Measurements from ENCODE around the gene TEDC2. TPM values are rescaled to one million over a fixed set of nuclear protein-coding genes. Genes with fewer than 3 reads are reported as not detected.

The TEDC2 gene
- total and polyA plus RNA-seq, 10 of the 15 experiments (the other 5 are each of a cell fraction or from before 2014, with no cell fraction given), result 0.23 to 47.9 (median 19.1) TPM

GRCh38 chr16:2451851-2452320, 8.0 kb upstream of the TEDC2 start:
- ChIA-PET POLR2A (no interaction called here), RAD21 (ENCODE audit: unreplicated experiment) (no interaction called here), SMC1A (ENCODE audit: uncharacterized antibody, unreplicated experiment) (no interaction called here), CTCF (no interaction called here)
- Histone ChIP-seq H3K79me2 (ENCODE audit: control insufficient read depth, insufficient read depth, low read length) (no peaks in the 10 kb centered on the region), H3K4me2 (ENCODE audit: control insufficient read depth, insufficient read depth) (no peak overlapping the region), H3K4me1 (ENCODE audit: control insufficient read depth, insufficient read depth, low read length) (no peaks in the 10 kb centered on the region), H4K20me1 (ENCODE audit: control insufficient read depth, insufficient read depth) (no peaks in the 10 kb centered on the region), H3K36me3 (ENCODE audit: control insufficient read depth in 2 of 2, insufficient read depth in 2 of 2, low read length in 1 of 2) (peaks cover 25 to 62% of the 10 kb centered on the region in 2 experiments), H3K4me3 (no peak overlapping the region), H3K9ac (ENCODE audit: control insufficient read depth, insufficient read depth, low read length) (no peak overlapping the region), H3K27me3 (replicated peaks in 1 of 2; ENCODE audit: control insufficient read depth in 2 of 2, insufficient read depth in 2 of 2, low read length in 1 of 2) (no peaks in the 10 kb centered on the region), H2AFZ (ENCODE audit: control insufficient read depth, low read depth, low read length) (no peak overlapping the region), H3K27ac (ENCODE audit: control insufficient read depth, insufficient read depth) (no peak overlapping the region), H3K9me3 (replicated peaks; ENCODE audit: control insufficient read depth, insufficient read depth, low read length) (no peaks in the 10 kb centered on the region)
- FAIRE-seq, result no peak
- in situ Hi-C loops (cut with MboI), result no loop called here
- BruUV-seq (replicated peaks), result no TSS peak
- DNase-seq (ENCODE audit: low read depth, low spot score), result no peak
- ATAC-seq, result no peak
- intact Hi-C loops (cut with micrococcal nuclease; ENCODE audit: unreplicated experiment), result no loop called here
- 92% methylated on average over 16 of the region's 18 CpGs for WGBS (ENCODE audit: insufficient coverage, insufficient replicate concordance, low lambda C conversion rate, missing lambda C conversion rate)
- no peak for TF ChIP-seq REST (IDR thresholded peaks at IDR 0.05; ENCODE audit: low read depth, low read length)
- TF ChIP-seq USF1 (IDR thresholded peaks at IDR 0.05; ENCODE audit: borderline replicate concordance, extremely low read length, insufficient read depth, low read depth, low read length), result no peak
- TF ChIP-seq MYC (IDR thresholded peaks at IDR 0.05; ENCODE audit: insufficient read depth, insufficient read length, insufficient replicate concordance, low read length, severe bottlenecking), result no peak
- no peak for TF ChIP-seq NR2C1 (IDR thresholded peaks at IDR 0.05)
- no peak for TF ChIP-seq RELB (IDR thresholded peaks at IDR 0.05; ENCODE audit: low read depth)
- TF ChIP-seq MTA3 (IDR thresholded peaks at IDR 0.05; ENCODE audit: borderline replicate concordance, low read length), result no peak
- no peak for TF ChIP-seq MEF2B (IDR thresholded peaks at IDR 0.05; ENCODE audit: partially characterized antibody, poor library complexity, severe bottlenecking)
- no peak for TF ChIP-seq KAT2A (conservative IDR thresholded peaks at IDR 0.05; ENCODE audit: control insufficient read depth, low read depth, low read length)
- TF ChIP-seq FOXM1 (IDR thresholded peaks at IDR 0.05; ENCODE audit: low read depth, low read length), result no peak
- TF ChIP-seq ZNF24 (IDR thresholded peaks at IDR 0.05), result no peak
- TF ChIP-seq CUX1 (IDR thresholded peaks at IDR 0.05; ENCODE audit: insufficient replicate concordance, low read depth, low read length), result no peak
- no peak for TF ChIP-seq SIN3A (IDR thresholded peaks at IDR 0.05; ENCODE audit: low read depth, low read length)
- TF ChIP-seq SMC3 (IDR thresholded peaks at IDR 0.05; ENCODE audit: borderline replicate concordance, low read length), result no peak

Data from GM12878 (cell line).